Neural progenitor cell (in vitro differentiated cells): ENCODE data around the gene NXT1. TPM values are rescaled to one million over a fixed set of nuclear protein-coding genes. Genes with fewer than 3 reads are reported as not detected.

Experiments used
- DNase-seq: peaks from one replicate; pipeline ENCODE4 v3.0.0-alpha.2; 2016; ENCODE audit warnings: low spot score
- H2AFZ ChIP-seq: fragments of 200-600 bp; sonication (generic); replicated peaks from 2 replicates; pipeline ENCODE4 v1.6.1; 2016; ENCODE audit warnings: antibody characterized with exemption
- H3F3A ChIP-seq: fragments of 200-600 bp; sonication (generic); 2 replicates; pipeline ENCODE4 v1.6.1; 2016; ENCODE audit warnings: antibody characterized with exemption, low read depth
- H3K27ac ChIP-seq: fragments of 200-600 bp; sonication (generic); 2 replicates; pipeline ENCODE4 v1.5.1; 2016; ENCODE audit warnings: mild to moderate bottlenecking
- H3K27me3 ChIP-seq: fragments of 200-600 bp; sonication (generic); 2 replicates; pipeline ENCODE4 v1.6.1; 2016; ENCODE audit warnings: mild to moderate bottlenecking, moderate library complexity
- H3K36me3 ChIP-seq: fragments of 200-600 bp; sonication (generic); 2 replicates; pipeline ENCODE4 v1.5.1; 2016
- H3K4me1 ChIP-seq: fragments of 200-600 bp; sonication (generic); 2 replicates; pipeline ENCODE4 v1.6.1; 2016; ENCODE audit warnings: mixed run types
- H3K4me2 ChIP-seq: fragments of 200-600 bp; sonication (generic); 2 replicates; pipeline ENCODE4 v1.6.1; 2016
- H3K4me3 ChIP-seq: fragments of 200-600 bp; sonication (generic); 2 replicates; pipeline ENCODE4 v1.5.1; 2016
- H3K79me2 ChIP-seq: fragments of 200-600 bp; sonication (generic); 2 replicates; pipeline ENCODE4 v1.6.1; 2016; ENCODE audit warnings: low read depth
- H3K9ac ChIP-seq: fragments of 200-600 bp; sonication (generic); 2 replicates; pipeline ENCODE4 v1.6.1; 2016
- H3K9me3 ChIP-seq: fragments of 200-600 bp; sonication (generic); 2 replicates; pipeline ENCODE4 v1.5.1; 2016; ENCODE audit warnings: low read depth
- H4K20me1 ChIP-seq: fragments of 200-600 bp; sonication (generic); 2 replicates; pipeline ENCODE4 v1.6.1; 2016; ENCODE audit warnings: low read depth
- H3K27ac Mint-ChIP-seq: 3 replicates; pipeline ENCODE4 v1.8.0; 2021; ENCODE audit warnings: mixed read lengths
- H3K27me3 Mint-ChIP-seq: 2 replicates; pipeline ENCODE4 v1.8.0; 2022; ENCODE audit warnings: low read depth, mild to moderate bottlenecking, inconsistent platforms, moderate library complexity, mixed read lengths; ENCODE audit not compliant: insufficient read depth
- H3K36me3 Mint-ChIP-seq: 3 replicates; pipeline ENCODE4 v1.8.0; 2021; ENCODE audit warnings: mixed read lengths
- H3K4me1 Mint-ChIP-seq: 3 replicates; pipeline ENCODE4 v1.8.0; 2021; ENCODE audit warnings: mixed read lengths
- H3K4me3 Mint-ChIP-seq: 3 replicates; pipeline ENCODE4 v1.8.0; 2021; ENCODE audit warnings: mild to moderate bottlenecking, moderate library complexity, mixed read lengths
- H3K9me3 Mint-ChIP-seq: 3 replicates; pipeline ENCODE4 v1.8.0; 2020; ENCODE audit warnings: mixed read lengths
- CTCF ChIP-seq: fragments of 200-600 bp; sonication (generic); IDR thresholded peaks from 2 replicates; pipeline ENCODE4 v1.5.1; 2017; ENCODE audit warnings: antibody characterized with exemption, mild to moderate bottlenecking
- EZH2 ChIP-seq: fragments of 200-600 bp; sonication (generic); IDR thresholded peaks from 2 replicates; pipeline ENCODE4 v1.6.1; 2017; ENCODE audit warnings: antibody characterized with exemption, mild to moderate bottlenecking, moderate library complexity
- EZH2phosphoT487 ChIP-seq: fragments of 200-600 bp; sonication (generic); IDR thresholded peaks from 2 replicates; pipeline ENCODE4 v1.6.1; 2017; ENCODE audit warnings: antibody characterized with exemption
- small RNA-seq: library from RNA; depleted of rRNA; stranded (forward); fragments of <200 nt; gene quantifications from one replicate; pipeline ENCODE3, GENCODE V24; 2015
- total RNA-seq: library from RNA; depleted of rRNA; stranded (reverse); fragments of >200 nt; gene quantifications from 2 replicates; pipeline ENCODE4 v1.2.3, GENCODE V29; 2015; ENCODE audit warnings: low replicate concordance

NXT1 gene
- total RNA-seq, 1 donor from 2014 or later: 14.6 TPM

- no peaks in the 10 kb centered on the region for H3K9me3 Mint-ChIP-seq
- DNase-seq: no peak
- H3K4me3 Mint-ChIP-seq: no peak overlapping the region
- Histone ChIP-seq H3K79me2 (peaks cover 75% of the 10 kb centered on the region), H3K27ac (no peak overlapping the region), H3K9me3 (no peaks in the 10 kb centered on the region), H2AFZ (no peak overlapping the region), H3K4me2 (no peak overlapping the region), H4K20me1 (peaks cover 57% of the 10 kb centered on the region), H3K4me1 (no peaks in the 10 kb centered on the region), H3F3A (no peaks in the 10 kb centered on the region), H3K36me3 (no peaks in the 10 kb centered on the region), H3K4me3 (no peak overlapping the region), H3K27me3 (no peaks in the 10 kb centered on the region), H3K9ac (no peak overlapping the region)
- TF ChIP-seq EZH2 (no peak), EZH2phosphoT487 (no peak), CTCF (no peak)
- H3K27ac Mint-ChIP-seq: no peak overlapping the region
- H3K36me3 Mint-ChIP-seq: peaks cover 16% of the 10 kb centered on the region
- no peaks in the 10 kb centered on the region for H3K4me1 Mint-ChIP-seq
- H3K27me3 Mint-ChIP-seq: no peaks in the 10 kb centered on the region
Observed at GRCh38 chr20:23404196-23404595, 53.6 kb downstream of the NXT1 start.

Small RNA genes within 50 kb of the gene (small RNA-seq; reads per million reads assigned to genes)
- not detected for gene RNA5SP479

Other genes with a start within 250 kb of the NXT1 start
- gene GZF1, start 11.4 kb downstream of the NXT1 start, total RNA-seq: 12.9 and 13.8 TPM in 2 replicates
- gene NAPB, start 70.7 kb downstream of the NXT1 start, total RNA-seq: 19.8 and 23.8 TPM in 2 replicates
- gene CSTL1, start 88.9 kb downstream of the NXT1 start, total RNA-seq: not detected in 2 replicates
- gene CST11, start 102.1 kb downstream of the NXT1 start, total RNA-seq: not detected in 2 replicates
- not detected in 2 replicates for gene CST8, start 140.3 kb downstream of the NXT1 start, total RNA-seq
- not detected in 2 replicates for gene CST9L, start 217.7 kb downstream of the NXT1 start, total RNA-seq